GM12878 (cell line): Measurements from ENCODE around the gene CAMTA2. TPM values are rescaled to one million over a fixed set of nuclear protein-coding genes. Genes with fewer than 3 reads are reported as not detected.

ENCODE experiments used
- BACH1 ChIP-seq: fragments of 450-650 bp; IDR thresholded peaks from 2 replicates; pipeline ENCODE4 v1.6.1; 2017; ENCODE audit warnings: mild to moderate bottlenecking, borderline replicate concordance
- CREM ChIP-seq: IDR thresholded peaks from 2 replicates; pipeline ENCODE4 v1.6.1; 2014; ENCODE audit warnings: antibody characterized with exemption, low read depth
- FOXK2 ChIP-seq: fragments of 450-650 bp; IDR thresholded peaks from 2 replicates; pipeline ENCODE4 v1.6.1; 2017; ENCODE audit warnings: mild to moderate bottlenecking, moderate library complexity
- NFYA ChIP-seq: IDR thresholded peaks from 2 replicates; pipeline ENCODE4 v1.6.1; 2011; ENCODE audit warnings: low read depth, mild to moderate bottlenecking, low read length, improper control_type of control experiment, borderline replicate concordance
- PAX5 ChIP-seq: IDR thresholded peaks from 2 replicates; pipeline ENCODE4 v1.6.1; 2011; ENCODE audit warnings: low read depth, low read length, borderline replicate concordance
- PML ChIP-seq: IDR thresholded peaks from 2 replicates; pipeline ENCODE4 v1.6.1; 2012; ENCODE audit warnings: low read length, inconsistent platforms
- RB1 ChIP-seq: fragments of 450-650 bp; formaldehyde crosslinking; IDR thresholded peaks from 2 replicates; pipeline ENCODE4 v1.6.1; 2017; ENCODE audit warnings: mild to moderate bottlenecking, borderline replicate concordance
- SMARCA5 ChIP-seq: fragments of 450-650 bp; IDR thresholded peaks from 2 replicates; pipeline ENCODE4 v1.6.1; 2017; ENCODE audit warnings: mild to moderate bottlenecking
- ZNF207 ChIP-seq: fragments of 450-650 bp; IDR thresholded peaks from 2 replicates; pipeline ENCODE4 v1.6.1; 2014; ENCODE audit warnings: antibody characterized with exemption, mild to moderate bottlenecking, borderline replicate concordance
- ZNF217 ChIP-seq: fragments of 450-650 bp; IDR thresholded peaks from 2 replicates; pipeline ENCODE4 v1.6.1; 2017; ENCODE audit warnings: antibody characterized with exemption, mild to moderate bottlenecking
- ZNF24 ChIP-seq: fragments of 450-650 bp; IDR thresholded peaks from 2 replicates; pipeline ENCODE4 v1.6.1; 2017; ENCODE audit warnings: antibody characterized with exemption, mild to moderate bottlenecking
- ZZZ3 ChIP-seq: IDR thresholded peaks from 2 replicates; pipeline ENCODE4 v1.6.1; 2011; ENCODE audit warnings: low read depth; ENCODE audit not compliant: control insufficient read depth, insufficient read length
- polyA plus RNA-seq, 11 experiments: library from polyadenylated mRNA; depleted of rRNA in 4 of 11; unstranded in 6 of 11; stranded (reverse) in 5 of 11; fragments of >200 nt; fragmentation: Nextera tagmentation in 4 of 11; fragmentation: Illumina TruSeq in 1 of 11; extraction: Ambion mirVana in 4 of 11; extraction: Trizol in 1 of 11; gene quantifications; 1 replicate in 1 of 11; 2 replicates in 10 of 11; pipeline versions ENCODE4 v1.2.1 to v1.2.3, GENCODE V29; 2011 to 2016; ENCODE audit warnings: inconsistent platforms in 2 of 11, missing spikeins in 2 of 11, low read depth in 1 of 11
- total RNA-seq, 4 experiments: library from RNA; depleted of rRNA in 3 of 4; stranded (reverse); fragments of >200 nt in 3 of 4; fragmentation: Illumina TruSeq in 1 of 4; extraction: Trizol in 1 of 4; gene quantifications; 2 replicates each; pipeline versions ENCODE4 v1.2.1 to v1.2.3, GENCODE V29; 2013 to 2021
- TF ChIP-seq, protein P1 (sequence below): fragments of 450-650 bp; IDR thresholded peaks from 2 replicates; pipeline ENCODE4 v1.6.1; 2016; ENCODE audit warnings: mild to moderate bottlenecking
- TF ChIP-seq, protein P2 (sequence below): fragments of 450-650 bp; formaldehyde crosslinking; IDR thresholded peaks from 2 replicates; pipeline ENCODE4 v1.4.0; 2022; ENCODE audit warnings: mild to moderate bottlenecking, moderate library complexity
- TF ChIP-seq, protein P3 (sequence below): fragments of 450-650 bp; IDR thresholded peaks from 2 replicates; pipeline ENCODE4 v1.6.1; 2017; ENCODE audit warnings: mild to moderate bottlenecking, moderate library complexity
- TF ChIP-seq, protein P4 (sequence below): fragments of 450-650 bp; IDR thresholded peaks from 2 replicates; pipeline ENCODE4 v1.6.1; 2017; ENCODE audit warnings: mild to moderate bottlenecking
- TF ChIP-seq, protein P5 (sequence below): fragments of 450-650 bp; conservative IDR thresholded peaks from 2 replicates; pipeline ENCODE4 v1.6.1; 2017; ENCODE audit warnings: mild to moderate bottlenecking, moderate library complexity

Gene CAMTA2
- total and polyA plus RNA-seq, 10 of the 15 experiments (the other 5 are each of a cell fraction or from before 2014, with no cell fraction given), result 0.42 to 29.3 (median 11.2) TPM

DNA sequence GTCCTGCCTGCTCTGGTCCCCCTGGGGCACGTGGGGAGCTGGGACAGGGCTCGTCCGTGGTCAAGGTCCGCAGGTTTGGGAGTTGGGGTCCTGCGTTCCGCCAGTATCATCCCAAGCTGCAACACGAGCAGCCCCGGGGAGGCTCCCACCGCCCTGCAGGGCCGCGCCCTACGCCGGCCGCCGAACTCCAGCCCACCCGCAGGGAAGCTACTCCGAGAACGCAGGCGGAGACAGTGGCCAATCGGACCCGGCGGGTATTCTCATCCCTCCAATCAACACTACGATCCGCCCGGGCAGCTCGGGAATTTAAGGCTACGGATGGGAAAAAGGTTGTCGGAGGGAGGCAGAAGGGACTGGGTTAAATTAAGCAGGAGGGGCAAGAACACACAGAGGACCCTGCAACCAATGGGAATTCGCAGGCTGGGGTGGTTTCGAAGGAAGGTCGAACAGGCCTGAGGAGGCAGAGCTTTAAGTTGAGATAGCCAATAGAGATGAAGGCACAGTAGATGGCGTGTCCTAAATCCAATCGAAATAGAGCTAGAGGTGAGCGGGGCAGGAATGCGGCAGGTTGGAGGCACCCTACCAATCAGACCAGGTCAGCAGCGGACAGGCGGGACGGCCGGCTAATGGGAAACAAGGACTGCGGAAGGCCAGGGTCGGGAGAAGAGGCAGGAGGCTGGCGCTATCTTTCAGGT, 20.5 kb downstream of the CAMTA2 start (continued):
- TF ChIP-seq, protein P1, sequence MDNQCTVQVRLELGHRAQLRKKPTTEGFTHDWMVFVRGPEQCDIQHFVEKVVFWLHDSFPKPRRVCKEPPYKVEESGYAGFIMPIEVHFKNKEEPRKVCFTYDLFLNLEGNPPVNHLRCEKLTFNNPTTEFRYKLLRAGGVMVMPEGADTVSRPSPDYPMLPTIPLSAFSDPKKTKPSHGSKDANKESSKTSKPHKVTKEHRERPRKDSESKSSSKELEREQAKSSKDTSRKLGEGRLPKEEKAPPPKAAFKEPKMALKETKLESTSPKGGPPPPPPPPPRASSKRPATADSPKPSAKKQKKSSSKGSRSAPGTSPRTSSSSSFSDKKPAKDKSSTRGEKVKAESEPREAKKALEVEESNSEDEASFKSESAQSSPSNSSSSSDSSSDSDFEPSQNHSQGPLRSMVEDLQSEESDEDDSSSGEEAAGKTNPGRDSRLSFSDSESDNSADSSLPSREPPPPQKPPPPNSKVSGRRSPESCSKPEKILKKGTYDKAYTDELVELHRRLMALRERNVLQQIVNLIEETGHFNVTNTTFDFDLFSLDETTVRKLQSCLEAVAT, result no peak
- TF ChIP-seq RB1 (no peak), CREM (0 out of 2 replicates have a peak, but pooled peaks have one; percentile 29), PAX5 (peak; percentile 8; the same call in 1 of the 2 replicates), ZNF24 (no peak), NFYA (peak; percentile 97), ZNF217 (no peak), SMARCA5 (no peak; the same call in 1 of the 2 replicates), FOXK2 (0 out of 2 replicates have a peak, but pooled peaks have one; percentile 46), PML (0 out of 2 replicates have a peak, but pooled peaks have one; percentile 5), ZNF207 (no peak), ZZZ3 (no peak), BACH1 (peak; percentile 17; the same call in 1 of the 2 replicates)
- TF ChIP-seq, protein P2, sequence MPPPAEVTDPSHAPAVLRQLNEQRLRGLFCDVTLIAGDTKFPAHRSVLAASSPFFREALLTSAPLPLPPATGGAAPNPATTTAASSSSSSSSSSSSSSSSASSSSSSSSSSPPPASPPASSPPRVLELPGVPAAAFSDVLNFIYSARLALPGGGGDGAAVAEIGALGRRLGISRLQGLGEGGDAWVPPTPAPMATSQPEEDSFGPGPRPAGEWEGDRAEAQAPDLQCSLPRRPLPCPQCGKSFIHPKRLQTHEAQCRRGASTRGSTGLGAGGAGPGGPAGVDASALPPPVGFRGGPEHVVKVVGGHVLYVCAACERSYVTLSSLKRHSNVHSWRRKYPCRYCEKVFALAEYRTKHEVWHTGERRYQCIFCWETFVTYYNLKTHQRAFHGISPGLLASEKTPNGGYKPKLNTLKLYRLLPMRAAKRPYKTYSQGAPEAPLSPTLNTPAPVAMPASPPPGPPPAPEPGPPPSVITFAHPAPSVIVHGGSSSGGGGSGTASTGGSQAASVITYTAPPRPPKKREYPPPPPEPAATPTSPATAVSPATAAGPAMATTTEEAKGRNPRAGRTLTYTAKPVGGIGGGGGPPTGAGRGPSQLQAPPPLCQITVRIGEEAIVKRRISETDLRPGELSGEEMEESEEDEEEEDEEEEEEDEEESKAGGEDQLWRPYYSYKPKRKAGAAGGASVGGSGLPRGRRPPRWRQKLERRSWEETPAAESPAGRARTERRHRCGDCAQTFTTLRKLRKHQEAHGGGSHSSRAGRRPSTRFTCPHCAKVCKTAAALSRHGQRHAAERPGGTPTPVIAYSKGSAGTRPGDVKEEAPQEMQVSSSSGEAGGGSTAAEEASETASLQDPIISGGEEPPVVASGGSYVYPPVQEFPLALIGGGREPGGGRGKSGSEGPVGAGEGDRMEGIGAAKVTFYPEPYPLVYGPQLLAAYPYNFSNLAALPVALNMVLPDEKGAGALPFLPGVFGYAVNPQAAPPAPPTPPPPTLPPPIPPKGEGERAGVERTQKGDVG (CRISPR knock-in tag), result no peak
- TF ChIP-seq, protein P3, sequence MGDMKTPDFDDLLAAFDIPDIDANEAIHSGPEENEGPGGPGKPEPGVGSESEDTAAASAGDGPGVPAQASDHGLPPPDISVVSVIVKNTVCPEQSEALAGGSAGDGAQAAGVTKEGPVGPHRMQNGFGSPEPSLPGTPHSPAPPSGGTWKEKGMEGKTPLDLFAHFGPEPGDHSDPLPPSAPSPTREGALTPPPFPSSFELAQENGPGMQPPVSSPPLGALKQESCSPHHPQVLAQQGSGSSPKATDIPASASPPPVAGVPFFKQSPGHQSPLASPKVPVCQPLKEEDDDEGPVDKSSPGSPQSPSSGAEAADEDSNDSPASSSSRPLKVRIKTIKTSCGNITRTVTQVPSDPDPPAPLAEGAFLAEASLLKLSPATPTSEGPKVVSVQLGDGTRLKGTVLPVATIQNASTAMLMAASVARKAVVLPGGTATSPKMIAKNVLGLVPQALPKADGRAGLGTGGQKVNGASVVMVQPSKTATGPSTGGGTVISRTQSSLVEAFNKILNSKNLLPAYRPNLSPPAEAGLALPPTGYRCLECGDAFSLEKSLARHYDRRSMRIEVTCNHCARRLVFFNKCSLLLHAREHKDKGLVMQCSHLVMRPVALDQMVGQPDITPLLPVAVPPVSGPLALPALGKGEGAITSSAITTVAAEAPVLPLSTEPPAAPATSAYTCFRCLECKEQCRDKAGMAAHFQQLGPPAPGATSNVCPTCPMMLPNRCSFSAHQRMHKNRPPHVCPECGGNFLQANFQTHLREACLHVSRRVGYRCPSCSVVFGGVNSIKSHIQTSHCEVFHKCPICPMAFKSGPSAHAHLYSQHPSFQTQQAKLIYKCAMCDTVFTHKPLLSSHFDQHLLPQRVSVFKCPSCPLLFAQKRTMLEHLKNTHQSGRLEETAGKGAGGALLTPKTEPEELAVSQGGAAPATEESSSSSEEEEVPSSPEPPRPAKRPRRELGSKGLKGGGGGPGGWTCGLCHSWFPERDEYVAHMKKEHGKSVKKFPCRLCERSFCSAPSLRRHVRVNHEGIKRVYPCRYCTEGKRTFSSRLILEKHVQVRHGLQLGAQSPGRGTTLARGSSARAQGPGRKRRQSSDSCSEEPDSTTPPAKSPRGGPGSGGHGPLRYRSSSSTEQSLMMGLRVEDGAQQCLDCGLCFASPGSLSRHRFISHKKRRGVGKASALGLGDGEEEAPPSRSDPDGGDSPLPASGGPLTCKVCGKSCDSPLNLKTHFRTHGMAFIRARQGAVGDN, result peak; percentile 20
- TF ChIP-seq, protein P4, sequence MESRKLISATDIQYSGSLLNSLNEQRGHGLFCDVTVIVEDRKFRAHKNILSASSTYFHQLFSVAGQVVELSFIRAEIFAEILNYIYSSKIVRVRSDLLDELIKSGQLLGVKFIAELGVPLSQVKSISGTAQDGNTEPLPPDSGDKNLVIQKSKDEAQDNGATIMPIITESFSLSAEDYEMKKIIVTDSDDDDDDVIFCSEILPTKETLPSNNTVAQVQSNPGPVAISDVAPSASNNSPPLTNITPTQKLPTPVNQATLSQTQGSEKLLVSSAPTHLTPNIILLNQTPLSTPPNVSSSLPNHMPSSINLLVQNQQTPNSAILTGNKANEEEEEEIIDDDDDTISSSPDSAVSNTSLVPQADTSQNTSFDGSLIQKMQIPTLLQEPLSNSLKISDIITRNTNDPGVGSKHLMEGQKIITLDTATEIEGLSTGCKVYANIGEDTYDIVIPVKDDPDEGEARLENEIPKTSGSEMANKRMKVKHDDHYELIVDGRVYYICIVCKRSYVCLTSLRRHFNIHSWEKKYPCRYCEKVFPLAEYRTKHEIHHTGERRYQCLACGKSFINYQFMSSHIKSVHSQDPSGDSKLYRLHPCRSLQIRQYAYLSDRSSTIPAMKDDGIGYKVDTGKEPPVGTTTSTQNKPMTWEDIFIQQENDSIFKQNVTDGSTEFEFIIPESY, result no peak
- TF ChIP-seq, protein P5, sequence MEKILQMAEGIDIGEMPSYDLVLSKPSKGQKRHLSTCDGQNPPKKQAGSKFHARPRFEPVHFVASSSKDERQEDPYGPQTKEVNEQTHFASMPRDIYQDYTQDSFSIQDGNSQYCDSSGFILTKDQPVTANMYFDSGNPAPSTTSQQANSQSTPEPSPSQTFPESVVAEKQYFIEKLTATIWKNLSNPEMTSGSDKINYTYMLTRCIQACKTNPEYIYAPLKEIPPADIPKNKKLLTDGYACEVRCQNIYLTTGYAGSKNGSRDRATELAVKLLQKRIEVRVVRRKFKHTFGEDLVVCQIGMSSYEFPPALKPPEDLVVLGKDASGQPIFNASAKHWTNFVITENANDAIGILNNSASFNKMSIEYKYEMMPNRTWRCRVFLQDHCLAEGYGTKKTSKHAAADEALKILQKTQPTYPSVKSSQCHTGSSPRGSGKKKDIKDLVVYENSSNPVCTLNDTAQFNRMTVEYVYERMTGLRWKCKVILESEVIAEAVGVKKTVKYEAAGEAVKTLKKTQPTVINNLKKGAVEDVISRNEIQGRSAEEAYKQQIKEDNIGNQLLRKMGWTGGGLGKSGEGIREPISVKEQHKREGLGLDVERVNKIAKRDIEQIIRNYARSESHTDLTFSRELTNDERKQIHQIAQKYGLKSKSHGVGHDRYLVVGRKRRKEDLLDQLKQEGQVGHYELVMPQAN, result 0 out of 2 replicates have a peak, but pooled peaks have one; percentile 52
